HUES48 (cell line): ENCODE data around the gene CDCA3.
A peak's percentile ranks its signal among the peaks of the same experiment; 100 is the strongest.
"Not testable (repeated sequence)": the region's sequence is repeated elsewhere in the genome, so short reads cannot be mapped to it uniquely, and the experiment has no call there.

Experiments
- H3K27ac ChIP-seq: one replicate; pipeline ENCODE4 v1.7.0; 2013; ENCODE audit warnings: low read depth, low read length, inconsistent platforms
- H3K27me3 ChIP-seq: 2 replicates; pipeline ENCODE4 v1.6.1; 2013; ENCODE audit warnings: mild to moderate bottlenecking, low read length; ENCODE audit not compliant: control insufficient read depth, insufficient read depth
- H3K36me3 ChIP-seq: 2 replicates; pipeline ENCODE4 v1.6.1; 2013; ENCODE audit warnings: low read length; ENCODE audit not compliant: control insufficient read depth, insufficient read depth
- H3K4me1 ChIP-seq: 2 replicates; pipeline ENCODE4 v1.6.1; 2013; ENCODE audit warnings: mild to moderate bottlenecking, low read length; ENCODE audit not compliant: control insufficient read depth, insufficient read depth
- H3K4me3 ChIP-seq: 2 replicates; pipeline ENCODE4 v1.5.1; 2013; ENCODE audit warnings: mild to moderate bottlenecking, low read depth, low read length
- H3K9ac ChIP-seq: 2 replicates; pipeline ENCODE4 v1.6.1; 2013; ENCODE audit warnings: mild to moderate bottlenecking, low read depth, low read length, moderate library complexity
- H3K9me3 ChIP-seq: 2 replicates; pipeline ENCODE4 v1.6.1; 2013; ENCODE audit warnings: low read length; ENCODE audit not compliant: control insufficient read depth, insufficient read depth

The CDCA3 gene

GRCh38 chr12:6888360-6888759, 37.3 kb upstream of the CDCA3 start:
- Histone ChIP-seq H3K27ac (no peak overlapping the region), H3K27me3 (no peaks in the 10 kb centered on the region), H3K4me3 (no peak overlapping the region), H3K4me1 (peaks cover 31% of the 10 kb centered on the region), H3K36me3 (peaks cover 16% of the 10 kb centered on the region), H3K9ac (no peak overlapping the region), H3K9me3 (no peaks in the 10 kb centered on the region)

DNA sequence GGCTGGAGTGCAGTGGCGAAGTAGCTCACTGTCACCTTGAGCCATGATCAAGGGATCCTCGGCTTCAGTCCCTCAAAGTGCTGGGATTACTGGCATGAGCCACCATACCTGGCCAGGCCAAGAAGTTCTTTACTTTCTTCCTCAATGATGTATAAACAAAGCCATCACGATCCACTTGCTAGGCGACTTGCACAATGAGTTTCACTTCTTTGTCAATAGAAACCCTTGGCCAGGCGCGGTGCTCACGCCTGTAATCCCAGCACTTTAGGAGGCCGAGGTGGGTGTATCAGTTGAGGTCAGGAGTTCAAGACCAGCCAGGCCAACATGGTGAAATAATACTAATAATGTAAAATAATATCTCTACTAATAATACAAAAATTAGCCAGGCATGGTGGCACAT, 36.4 kb upstream of the CDCA3 start:
- H3K9me3 ChIP-seq: no peaks in the 10 kb centered on the region
- no peaks in the 10 kb centered on the region for H3K27me3 ChIP-seq
- peak overlapping the region; percentile 6 for H3K27ac ChIP-seq
- H3K4me1 ChIP-seq: peaks cover 31% of the 10 kb centered on the region
- H3K9ac ChIP-seq: no peak overlapping the region
- no peak overlapping the region for H3K4me3 ChIP-seq
- peaks cover 21% of the 10 kb centered on the region for H3K36me3 ChIP-seq

DNA sequence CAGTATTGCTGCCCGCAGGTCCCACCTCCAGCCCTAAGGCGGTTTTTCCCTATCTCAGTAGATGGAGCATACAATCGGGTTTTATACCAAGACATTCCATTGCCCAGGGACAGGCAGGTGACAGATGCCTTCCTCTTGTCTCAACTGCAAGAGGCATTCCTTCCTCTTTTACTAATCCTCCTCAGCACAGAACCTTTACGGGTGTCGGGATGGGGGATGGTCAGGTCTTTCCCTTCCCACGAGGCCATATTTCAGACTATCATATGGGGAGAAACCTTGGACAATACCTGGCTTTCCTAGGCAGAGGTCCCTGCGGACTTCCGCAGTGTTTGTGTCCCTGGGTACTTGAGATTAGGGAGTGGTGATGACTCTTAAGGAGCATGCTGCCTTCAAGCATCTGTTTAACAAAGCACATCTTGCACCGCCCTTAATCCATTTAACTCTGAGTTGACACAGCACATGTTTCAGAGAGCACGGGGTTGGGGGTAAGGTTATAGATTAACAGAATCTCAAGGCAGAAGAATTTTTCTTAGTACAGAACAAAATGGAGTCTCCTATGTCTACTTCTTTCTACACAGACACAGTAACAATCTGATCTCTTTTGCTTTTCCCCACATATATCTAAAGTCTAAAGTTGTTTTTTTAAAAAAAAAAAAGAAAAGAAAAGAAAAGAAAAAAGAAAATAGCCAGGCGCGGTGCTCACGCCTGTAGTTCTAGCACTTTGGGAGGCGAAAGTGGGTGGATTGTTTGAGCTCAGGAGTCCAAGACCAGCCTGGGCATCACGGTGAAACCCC, 35.3 kb upstream of the CDCA3 start:
- Histone ChIP-seq H3K4me1 (peaks cover 31% of the 10 kb centered on the region), H3K27ac (peak overlapping the region; percentile 84), H3K36me3 (peaks cover 21% of the 10 kb centered on the region)
- not testable (repeated sequence) for H3K9ac ChIP-seq, H3K4me3 ChIP-seq, H3K27me3 ChIP-seq, H3K9me3 ChIP-seq

GRCh38 chr12:6884539-6884938, 33.5 kb upstream of the CDCA3 start:
- peaks cover 24% of the 10 kb centered on the region for H3K4me1 ChIP-seq
- peak overlapping the region; percentile 84 for H3K27ac ChIP-seq
- H3K27me3 ChIP-seq: no peaks in the 10 kb centered on the region
- no peak overlapping the region for H3K9ac ChIP-seq
- H3K9me3 ChIP-seq: no peaks in the 10 kb centered on the region
- no peak overlapping the region for H3K4me3 ChIP-seq
- H3K36me3 ChIP-seq: peaks cover 21% of the 10 kb centered on the region

DNA sequence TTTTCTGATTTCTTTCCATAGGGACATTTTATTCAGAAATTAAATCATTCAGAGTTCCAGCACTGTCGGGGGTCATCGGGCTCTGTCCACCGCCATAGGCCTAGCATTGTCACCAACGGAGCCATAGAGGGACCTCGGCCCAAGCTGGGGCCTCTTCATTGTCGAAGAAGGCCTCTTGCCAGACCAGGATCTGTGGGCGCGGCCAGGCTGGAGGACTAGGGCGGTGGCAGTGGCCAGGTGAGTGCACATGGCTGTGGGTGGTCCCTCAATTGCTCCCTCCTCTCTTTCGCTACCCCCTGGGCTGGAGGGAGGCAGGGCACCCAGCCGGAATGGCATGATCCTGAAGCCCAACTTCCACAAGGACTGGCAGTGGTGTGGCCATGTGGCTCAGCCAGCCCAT, 32.6 kb upstream of the CDCA3 start:
- Histone ChIP-seq H3K9me3 (no peaks in the 10 kb centered on the region), H3K27ac (no peak overlapping the region), H3K4me3 (no peak overlapping the region), H3K36me3 (peaks cover 21% of the 10 kb centered on the region), H3K27me3 (no peaks in the 10 kb centered on the region), H3K4me1 (peaks cover 24% of the 10 kb centered on the region), H3K9ac (no peak overlapping the region)

- Histone ChIP-seq H3K36me3 (peaks cover 21% of the 10 kb centered on the region), H3K4me3 (no peak overlapping the region), H3K4me1 (peaks cover 20% of the 10 kb centered on the region), H3K9me3 (no peaks in the 10 kb centered on the region), H3K27ac (no peak overlapping the region), H3K27me3 (no peaks in the 10 kb centered on the region), H3K9ac (no peak overlapping the region)
These were observed 32.2 kb upstream of the CDCA3 start for GRCh38 chr12:6883252-6883651.

DNA sequence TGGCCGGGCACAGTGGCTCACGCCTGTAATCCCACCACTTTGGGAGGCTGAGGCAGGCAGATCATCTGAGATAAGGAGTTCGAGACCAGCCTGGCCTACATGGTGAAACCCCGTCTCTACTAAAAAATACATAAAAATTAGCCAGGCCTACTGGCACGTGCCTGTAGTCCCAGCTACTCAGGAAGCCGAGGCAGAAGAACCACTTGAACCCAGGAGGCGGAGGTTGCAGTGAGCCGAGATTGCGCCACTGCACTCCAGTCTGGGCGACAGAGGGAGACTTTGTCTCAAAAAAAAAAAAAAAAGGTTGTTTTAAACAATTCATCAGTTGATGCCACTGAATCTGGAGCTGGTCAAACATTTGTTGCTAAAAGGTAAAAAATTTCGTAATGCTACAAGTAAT, 28.7 kb upstream of the CDCA3 start:
- H3K27ac ChIP-seq, H3K4me3 ChIP-seq, H3K4me1 ChIP-seq, H3K27me3 ChIP-seq, H3K9ac ChIP-seq, H3K9me3 ChIP-seq: not testable (repeated sequence)
- peaks cover 24% of the 10 kb centered on the region for H3K36me3 ChIP-seq

DNA sequence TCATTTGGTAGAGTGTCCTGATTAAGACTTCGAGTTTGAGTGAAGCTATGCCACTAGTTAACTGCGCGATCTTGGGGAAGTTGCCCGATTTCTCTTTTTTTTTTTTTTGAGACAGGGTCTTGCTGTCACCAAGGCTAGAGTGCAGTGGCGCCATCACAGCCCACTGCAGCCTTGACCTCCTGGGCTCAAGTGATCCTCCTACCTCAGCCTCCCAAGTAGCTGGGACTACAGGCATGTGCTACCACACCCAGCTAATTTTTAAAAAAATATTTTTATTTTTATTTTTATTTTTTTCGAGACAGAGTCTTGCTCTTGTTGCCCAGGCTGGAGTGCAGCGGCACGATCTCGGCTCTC, 22.9 kb upstream of the CDCA3 start:
- H3K27ac ChIP-seq: peak overlapping the region; percentile 83
- H3K9me3 ChIP-seq, H3K27me3 ChIP-seq: not testable (repeated sequence)
- H3K9ac ChIP-seq: peak overlapping the region; percentile 66
- peaks cover 28% of the 10 kb centered on the region for H3K4me1 ChIP-seq
- peaks cover 27% of the 10 kb centered on the region for H3K36me3 ChIP-seq
- peak overlapping the region; percentile 86 for H3K4me3 ChIP-seq

- no peaks in the 10 kb centered on the region for H3K27me3 ChIP-seq
- H3K4me3 ChIP-seq: peak within 1 kb of the TSS; percentile 96
- H3K9me3 ChIP-seq: no peaks in the 10 kb centered on the region
- H3K27ac ChIP-seq: peak within 1 kb of the TSS; percentile 85
- peaks cover 31% of the 10 kb centered on the region for H3K4me1 ChIP-seq
- peak within 1 kb of the TSS; percentile 72 for H3K9ac ChIP-seq
- H3K36me3 ChIP-seq: peaks cover 30% of the 10 kb centered on the region
These were observed 22.3 kb upstream of the CDCA3 start, which contains the start of gene SPSB2 for GRCh38 chr12:6873094-6874014. Gene SPSB2, minus strand, starts transcription at chr12:6873303. Its CDS starts 402 bp downstream, at chr12:6872901.

- H3K27ac ChIP-seq: peak overlapping the region; percentile 85
- H3K9ac ChIP-seq: peak overlapping the region; percentile 72
- peaks cover 31% of the 10 kb centered on the region for H3K4me1 ChIP-seq
These were observed 21.3 kb upstream of the CDCA3 start for GRCh38 chr12:6872073-6873048.

More at GRCh38 chr12:6872073-6873048, 21.3 kb upstream of the CDCA3 start:
- Histone ChIP-seq H3K36me3 (peaks cover 30% of the 10 kb centered on the region), H3K9me3 (no peaks in the 10 kb centered on the region), H3K27me3 (no peaks in the 10 kb centered on the region), H3K4me3 (peak overlapping the region; percentile 96)
